ENCODE measurements around the gene OS9.

The OS9 gene

GRCh38 chr12:57741844-57742738, 48.2 kb downstream of the OS9 start (continued):
- TF ChIP-seq PRDM10 (tag by site-specific recombination; IDR thresholded peaks at IDR 0.05), result no peak
- peak; percentile 50; the same call in 1 of the 2 replicates for TF ChIP-seq ZNF341 (tag by site-specific recombination; IDR thresholded peaks at IDR 0.05; ENCODE audit: low read depth)
- no peak for TF ChIP-seq FEZF1 (tag by site-specific recombination; IDR thresholded peaks at IDR 0.05)
- TF ChIP-seq ZNF423 (tag by site-specific recombination; IDR thresholded peaks at IDR 0.05), result no peak
- no peak for TF ChIP-seq KLF1 (tag by site-specific recombination; IDR thresholded peaks at IDR 0.05)
- no peak for TF ChIP-seq ZNF211 (tag by site-specific recombination; IDR thresholded peaks at IDR 0.05; ENCODE audit: low read depth)
- no peak for TF ChIP-seq ZNF175 (tag by site-specific recombination; IDR thresholded peaks at IDR 0.05)
- no peak for TF ChIP-seq GLIS2 (tag by site-specific recombination; IDR thresholded peaks at IDR 0.05)
- no peak for TF ChIP-seq HIC1 (tag by site-specific recombination; IDR thresholded peaks at IDR 0.05)
- no peak for TF ChIP-seq ZNF529 (tag by site-specific recombination; IDR thresholded peaks at IDR 0.05; ENCODE audit: insufficient replicate concordance)
- TF ChIP-seq ZFP37 (tag by site-specific recombination; IDR thresholded peaks at IDR 0.05), result no peak
- TF ChIP-seq ZBTB8A (tag by site-specific recombination; IDR thresholded peaks at IDR 0.05), result 0 out of 2 replicates have a peak, but pooled peaks have one; percentile 27
- no peak for TF ChIP-seq ZNF76 (tag by site-specific recombination; IDR thresholded peaks at IDR 0.05; ENCODE audit: borderline replicate concordance, low read depth)
- TF ChIP-seq ZNF335 (tag by site-specific recombination; conservative IDR thresholded peaks at IDR 0.05), result peak; percentile 46
- 0 out of 2 replicates have a peak, but pooled peaks have one; percentile 13 for TF ChIP-seq EGR2 (tag by site-specific recombination; IDR thresholded peaks at IDR 0.05; ENCODE audit: low read depth)
- no peak for TF ChIP-seq ZNF513 (tag by site-specific recombination; IDR thresholded peaks at IDR 0.05)
- TF ChIP-seq PATZ1 (tag by site-specific recombination; IDR thresholded peaks at IDR 0.05), result no peak
- TF ChIP-seq CTCF (tag by site-specific recombination; IDR thresholded peaks at IDR 0.05), result 0 out of 2 replicates have a peak, but pooled peaks have one; percentile 5
- no peak for TF ChIP-seq ZNF174 (tag by site-specific recombination; IDR thresholded peaks at IDR 0.05)

Measured in HEK293 (cell line).